ENCODE results near the gene OTOP2.

Gene OTOP2

GRCh38 chr17:74922694-74923537 is 1.2 kb upstream of the OTOP2 start, which contains the start of gene USH1G:
USH1G (minus strand) TSS chr17:74923255; CDS start chr17:74923073, 182 bp downstream.
- DNase-seq (ENCODE audit: extremely low read depth in 1 of 2, low read depth in 1 of 2): no peak

GRCh38 chr17:74923538-74924249 is 379 bp upstream of the OTOP2 start:
- peak; percentile 22 to 67 for DNase-seq (ENCODE audit: extremely low read depth in 1 of 2, low read depth in 1 of 2)

GRCh38 chr17:74925242-74925641 is 1.2 kb downstream of the OTOP2 start:
- DNase-seq (ENCODE audit: extremely low read depth in 1 of 2, low read depth in 1 of 2): no peak

GRCh38 chr17:74928786-74929185 is 4.7 kb downstream of the OTOP2 start:
- DNase-seq (ENCODE audit: extremely low read depth in 1 of 2, low read depth in 1 of 2): no peak

- no peak for DNase-seq (ENCODE audit: extremely low read depth in 1 of 2, low read depth in 1 of 2)
Measured at GRCh38 chr17:74930535-74931036, 6.5 kb downstream of the OTOP2 start.

GRCh38 chr17:74935048-74935447 is 11.0 kb downstream of the OTOP2 start:
- DNase-seq (ENCODE audit: extremely low read depth in 1 of 2, low read depth in 1 of 2): no peak

GRCh38 chr17:74935585-74936469 is 11.8 kb downstream of the OTOP2 start, which contains the start of gene OTOP3:
OTOP3 (plus strand) TSS chr17:74935898; CDS start chr17:74935922, 24 bp downstream.
- no peak for DNase-seq (ENCODE audit: extremely low read depth in 1 of 2, low read depth in 1 of 2)

GRCh38 chr17:74936470-74936799 is 12.4 kb downstream of the OTOP2 start:
- no peak for DNase-seq (ENCODE audit: extremely low read depth in 1 of 2, low read depth in 1 of 2)

- no peak for DNase-seq (ENCODE audit: extremely low read depth in 1 of 2, low read depth in 1 of 2)
Measured at GRCh38 chr17:74937064-74938051, 13.3 kb downstream of the OTOP2 start.

- no peak for DNase-seq (ENCODE audit: extremely low read depth in 1 of 2, low read depth in 1 of 2)
Measured at GRCh38 chr17:74938194-74938950, 14.3 kb downstream of the OTOP2 start.

- no peak for DNase-seq (ENCODE audit: extremely low read depth in 1 of 2, low read depth in 1 of 2)
Measured at GRCh38 chr17:74939534-74939933, 15.5 kb downstream of the OTOP2 start.

- DNase-seq (ENCODE audit: extremely low read depth in 1 of 2, low read depth in 1 of 2): no peak
Measured at GRCh38 chr17:74941128-74941725, 17.2 kb downstream of the OTOP2 start.

GRCh38 chr17:74943808-74944522 is 19.9 kb downstream of the OTOP2 start:
- no peak for DNase-seq (ENCODE audit: extremely low read depth in 1 of 2, low read depth in 1 of 2)

GRCh38 chr17:74945543-74945942 is 21.5 kb downstream of the OTOP2 start:
- DNase-seq (ENCODE audit: extremely low read depth in 1 of 2, low read depth in 1 of 2): no peak

GRCh38 chr17:74946641-74947040 is 22.6 kb downstream of the OTOP2 start:
- DNase-seq (ENCODE audit: extremely low read depth in 1 of 2, low read depth in 1 of 2): no peak

GRCh38 chr17:74947041-74947754 is 23.1 kb downstream of the OTOP2 start:
- DNase-seq (ENCODE audit: extremely low read depth in 1 of 2, low read depth in 1 of 2): no peak

GRCh38 chr17:74949455-74950115 is 25.5 kb downstream of the OTOP2 start:
- no peak for DNase-seq (ENCODE audit: extremely low read depth in 1 of 2, low read depth in 1 of 2)

Measured in activated CD8-positive, alpha-beta memory T cell treated with anti-CD3 and anti-CD28 coated beads for 1 hour (primary cell).